ENCODE data around the gene BTBD2.
A peak's percentile ranks its signal among the peaks of the same experiment; 100 is the strongest.

The BTBD2 gene

GRCh38 chr19:2050991-2051772 is 35.7 kb upstream of the BTBD2 start, which contains the start of gene MKNK2:
Gene MKNK2 (minus strand): TSS chr19:2051244. CDS start chr19:2050851, 393 bp downstream.
- H3K4me3 ChIP-seq (replicated peaks; ENCODE audit: low read depth, low read length) = peak within 1 kb of the TSS; percentile 69
- no peak for DNase-seq (ENCODE audit: extremely low read depth, low read depth)
- peak; percentile 58 for TF ChIP-seq CTCF (IDR thresholded peaks at IDR 0.05; ENCODE audit: low read depth, low read length, missing control alignments)

- DNase-seq (ENCODE audit: extremely low read depth, low read depth) = no peak
- no peak for TF ChIP-seq CTCF (IDR thresholded peaks at IDR 0.05; ENCODE audit: low read depth, low read length, missing control alignments)
- peak overlapping the region; percentile 69 for H3K4me3 ChIP-seq (replicated peaks; ENCODE audit: low read depth, low read length)
These were observed 35.0 kb upstream of the BTBD2 start for GRCh38 chr19:2050349-2050990.

- TF ChIP-seq CTCF (IDR thresholded peaks at IDR 0.05; ENCODE audit: low read depth, low read length, missing control alignments) = no peak
- H3K4me3 ChIP-seq (replicated peaks; ENCODE audit: low read depth, low read length) = peak overlapping the region; percentile 69
- DNase-seq (ENCODE audit: extremely low read depth, low read depth) = no peak
These were observed 34.3 kb upstream of the BTBD2 start for GRCh38 chr19:2049741-2050348.

- TF ChIP-seq CTCF (IDR thresholded peaks at IDR 0.05; ENCODE audit: low read depth, low read length, missing control alignments) = no peak
- no peak for DNase-seq (ENCODE audit: extremely low read depth, low read depth)
- peak overlapping the region; percentile 69 for H3K4me3 ChIP-seq (replicated peaks; ENCODE audit: low read depth, low read length)
These were observed 33.6 kb upstream of the BTBD2 start for GRCh38 chr19:2048959-2049740.

GRCh38 chr19:2048104-2048958 is 32.8 kb upstream of the BTBD2 start:
- no peak for DNase-seq (ENCODE audit: extremely low read depth, low read depth)
- TF ChIP-seq CTCF (IDR thresholded peaks at IDR 0.05; ENCODE audit: low read depth, low read length, missing control alignments) = no peak
- H3K4me3 ChIP-seq (replicated peaks; ENCODE audit: low read depth, low read length) = peak overlapping the region; percentile 69

Measured in HFF-Myc (cell line).